Large intestine (tissue), 3 donors: ENCODE measurements around the gene PCDHB2. TPM values are rescaled to one million over a fixed set of nuclear protein-coding genes. Genes with fewer than 3 reads are reported as not detected.
"Not testable (repeated sequence)": the region's sequence is repeated elsewhere in the genome, so short reads cannot be mapped to it uniquely, and the experiment has no call there.

Experiments used
- DNase-seq, 2 donors: peaks; one replicate each; pipeline versions ENCODE4 v3.0.0 to v3.0.0-alpha.2; 2013
- H3K27ac ChIP-seq: one replicate; pipeline ENCODE4 v1.5.1; 2013; ENCODE audit warnings: low read length
- H3K27me3 ChIP-seq: 2 replicates; pipeline ENCODE4 v1.6.1; 2013; ENCODE audit warnings: low read length; ENCODE audit not compliant: control insufficient read depth, insufficient read depth
- H3K36me3 ChIP-seq: 2 replicates; pipeline ENCODE4 v1.6.1; 2013; ENCODE audit warnings: low read length; ENCODE audit not compliant: control insufficient read depth, insufficient read depth
- H3K4me1 ChIP-seq: one replicate; pipeline ENCODE4 v1.6.1; 2013; ENCODE audit warnings: low read length; ENCODE audit not compliant: control insufficient read depth, insufficient read depth
- H3K4me3 ChIP-seq: one replicate; pipeline ENCODE4 v1.5.1; 2013; ENCODE audit warnings: low read length
- H3K9me3 ChIP-seq: one replicate; pipeline ENCODE4 v1.6.1; 2013; ENCODE audit warnings: mild to moderate bottlenecking, low read depth, low read length, moderate library complexity; ENCODE audit not compliant: control insufficient read depth
- WGBS: methylation state at CpG from one replicate; pipeline ENCODE4 v1.1.5; 2013; ENCODE audit warnings: low lambda C conversion rate; ENCODE audit not compliant: insufficient coverage; 5-methylcytosine and 5-hydroxymethylcytosine counted together
- polyA plus RNA-seq: library from polyadenylated mRNA; unstranded; fragments of 120-200 nt; gene quantifications from one replicate; pipeline ENCODE4 v1.2.1, GENCODE V29; 2013

PCDHB2 gene
- polyA plus RNA-seq, 1 donor, result 1.7 TPM

DNA sequence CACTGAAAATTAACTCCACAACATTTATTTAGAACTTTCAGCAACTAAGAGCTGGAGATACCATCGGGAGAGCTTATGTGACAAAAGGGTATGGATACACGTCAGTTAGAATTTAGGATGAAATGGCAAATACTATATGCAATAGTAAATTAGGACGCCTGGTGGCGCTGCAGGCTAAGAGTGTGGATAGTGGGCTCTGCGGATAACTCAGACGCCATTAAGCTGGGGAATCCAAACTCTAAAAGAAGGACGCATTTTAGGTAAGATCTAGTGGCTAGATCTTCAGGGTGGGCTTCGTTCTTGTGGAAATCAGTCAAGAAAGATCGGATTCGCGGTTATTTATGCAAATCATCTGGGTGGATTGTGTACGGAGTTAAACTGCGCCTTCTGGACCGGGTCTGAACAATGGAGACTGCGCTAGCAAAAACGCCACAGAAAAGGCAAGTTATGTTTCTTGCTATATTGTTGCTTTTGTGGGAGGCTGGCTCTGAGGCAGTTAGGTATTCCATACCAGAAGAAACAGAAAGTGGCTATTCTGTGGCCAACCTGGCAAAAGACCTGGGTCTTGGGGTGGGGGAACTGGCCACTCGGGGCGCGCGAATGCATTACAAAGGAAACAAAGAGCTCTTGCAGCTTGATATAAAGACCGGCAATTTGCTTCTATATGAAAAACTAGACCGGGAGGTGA, 40.8 kb downstream of the PCDHB2 start, which contains the start of gene PCDHB5:
PCDHB5 (plus strand) TSS at position 177 of the 688 bp plus-strand sequence; CDS start at position 406, 229 bp downstream.
- Histone ChIP-seq H3K4me3 (peak within 1 kb of the TSS; percentile 13), H3K27ac (no peak within 1 kb of the TSS)

DNA sequence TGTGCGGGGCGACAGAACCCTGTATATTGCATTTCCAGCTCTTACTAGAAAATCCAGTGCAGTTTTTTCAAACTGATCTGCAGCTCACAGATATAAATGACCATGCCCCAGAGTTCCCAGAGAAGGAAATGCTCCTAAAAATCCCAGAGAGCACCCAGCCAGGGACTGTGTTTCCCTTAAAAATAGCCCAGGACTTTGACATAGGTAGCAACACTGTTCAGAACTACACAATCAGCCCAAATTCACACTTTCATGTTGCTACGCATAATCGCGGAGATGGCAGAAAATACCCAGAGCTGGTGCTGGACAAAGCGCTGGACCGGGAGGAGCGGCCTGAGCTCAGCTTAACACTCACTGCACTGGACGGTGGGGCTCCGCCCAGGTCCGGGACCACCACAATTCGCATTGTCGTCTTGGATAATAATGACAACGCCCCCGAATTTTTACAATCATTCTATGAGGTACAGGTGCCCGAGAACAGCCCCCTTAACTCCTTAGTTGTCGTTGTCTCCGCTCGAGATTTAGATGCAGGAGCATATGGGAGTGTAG, 41.4 kb downstream of the PCDHB2 start:
- Histone ChIP-seq H3K4me1 (no peaks in the 10 kb centered on the region), H3K36me3 (no peaks in the 10 kb centered on the region), H3K4me3 (no peak overlapping the region), H3K27me3 (peaks cover 10% of the 10 kb centered on the region), H3K27ac (no peak overlapping the region), H3K9me3 (peaks cover 18% of the 10 kb centered on the region)
- DNase-seq, result no peak
- 50% methylated on average over 2 of the region's 19 CpGs for WGBS

More for the DNA sequence above, 40.8 kb downstream of the PCDHB2 start, which contains the start of gene PCDHB5:
- Histone ChIP-seq H3K36me3 (no peaks in the 10 kb centered on the region), H3K4me1 (no peaks in the 10 kb centered on the region), H3K27me3 (peaks cover 10% of the 10 kb centered on the region), H3K9me3 (peaks cover 18% of the 10 kb centered on the region)
- whole genome bisulfite sequencing, result 17% methylated on average over 2 of the region's 22 CpGs
- no peak for DNase-seq

DNA sequence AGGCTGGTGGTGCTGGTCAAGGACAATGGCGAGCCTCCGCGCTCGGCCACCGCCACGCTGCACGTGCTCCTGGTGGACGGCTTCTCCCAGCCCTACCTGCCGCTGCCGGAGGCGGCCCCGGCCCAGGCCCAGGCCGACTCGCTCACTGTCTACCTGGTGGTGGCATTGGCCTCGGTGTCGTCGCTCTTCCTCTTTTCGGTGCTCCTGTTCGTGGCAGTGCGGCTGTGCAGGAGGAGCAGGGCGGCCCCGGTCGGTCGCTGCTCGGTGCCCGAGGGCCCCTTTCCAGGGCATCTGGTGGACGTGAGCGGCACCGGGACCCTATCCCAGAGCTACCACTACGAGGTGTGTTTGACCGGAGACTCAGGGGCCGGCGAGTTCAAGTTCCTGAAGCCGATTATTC, 42.9 kb downstream of the PCDHB2 start:
- H3K9me3 ChIP-seq, result peaks cover 18% of the 10 kb centered on the region
- not testable (repeated sequence) for H3K36me3 ChIP-seq, DNase-seq, H3K4me1 ChIP-seq, H3K27ac ChIP-seq, H3K4me3 ChIP-seq, H3K27me3 ChIP-seq
- no CpG with 5 or more reads among the region's 34 CpGs for WGBS

Other genes starting within 250 kb of the PCDHB2 start
- gene PCDHA9, start 246.2 kb upstream of the PCDHB2 start, polyA plus RNA-seq, result 0.24 TPM
- gene PCDHA10, start 238.7 kb upstream of the PCDHB2 start, polyA plus RNA-seq, result 1.1 TPM
- 1.3 TPM for gene PCDHA11, start 225.7 kb upstream of the PCDHB2 start, polyA plus RNA-seq
- gene PCDHA12, start 219.3 kb upstream of the PCDHB2 start, polyA plus RNA-seq, result 0.48 TPM
- gene PCDHA13, start 212.5 kb upstream of the PCDHB2 start, polyA plus RNA-seq, result 0.72 TPM
- 1.2 TPM for gene PCDHAC1, start 168.3 kb upstream of the PCDHB2 start, polyA plus RNA-seq
- gene PCDHAC2, start 128.1 kb upstream of the PCDHB2 start, polyA plus RNA-seq, result 2.4 TPM
- gene PCDHB1, start 43.2 kb upstream of the PCDHB2 start, polyA plus RNA-seq, result 0.31 TPM
- gene PCDHB3, start 5.9 kb downstream of the PCDHB2 start, polyA plus RNA-seq, result 1.1 TPM
- 1.6 TPM for gene PCDHB4, start 27.2 kb downstream of the PCDHB2 start, polyA plus RNA-seq
- 2.1 TPM for gene PCDHB5, start 40.6 kb downstream of the PCDHB2 start, polyA plus RNA-seq
- 0.96 TPM for gene PCDHB6, start 55.4 kb downstream of the PCDHB2 start, polyA plus RNA-seq
- gene PCDHB7, start 78.0 kb downstream of the PCDHB2 start, polyA plus RNA-seq, result 1.3 TPM
- gene PCDHB8, start 83.2 kb downstream of the PCDHB2 start, polyA plus RNA-seq, result 0.67 TPM
- gene PCDHB16, start 87.8 kb downstream of the PCDHB2 start, polyA plus RNA-seq, result 1.1 TPM
- gene PCDHB9, start 92.5 kb downstream of the PCDHB2 start, polyA plus RNA-seq, result 0.73 TPM
- gene PCDHB10, start 97.7 kb downstream of the PCDHB2 start, polyA plus RNA-seq, result 2.9 TPM
- gene PCDHB11, start 105.0 kb downstream of the PCDHB2 start, polyA plus RNA-seq, result 1.1 TPM
- 1.2 TPM for gene PCDHB12, start 114.1 kb downstream of the PCDHB2 start, polyA plus RNA-seq
- gene PCDHB13, start 119.3 kb downstream of the PCDHB2 start, polyA plus RNA-seq, result 1.4 TPM
- gene PCDHB14, start 128.7 kb downstream of the PCDHB2 start, polyA plus RNA-seq, result 2.7 TPM
- gene PCDHB15, start 150.8 kb downstream of the PCDHB2 start, polyA plus RNA-seq, result 3.0 TPM
- gene SLC25A2, start 209.4 kb downstream of the PCDHB2 start, polyA plus RNA-seq, result 0.04 TPM
- 88.9 TPM for gene TAF7, start 226.2 kb downstream of the PCDHB2 start, polyA plus RNA-seq
- gene PCDHGA1, start 235.9 kb downstream of the PCDHB2 start, polyA plus RNA-seq, result 0.30 TPM
- gene PCDHGA2, start 244.1 kb downstream of the PCDHB2 start, polyA plus RNA-seq, result 1.3 TPM
- gene PCDHGA3, start 249.2 kb downstream of the PCDHB2 start, polyA plus RNA-seq, result 0.96 TPM